Measurements from ENCODE around the gene NEURL1. TPM values are rescaled to one million over a fixed set of nuclear protein-coding genes. Genes with fewer than 3 reads are reported as not detected.
A peak's percentile ranks its signal among the peaks of the same experiment; 100 is the strongest.

The NEURL1 gene
- total RNA-seq, 1 donor: not detected

GRCh38 chr10:103540722-103541121 is 47.2 kb downstream of the NEURL1 start:
- H3K4me1 ChIP-seq (ENCODE audit: insufficient read depth, low read length): peaks cover 6% of the 10 kb centered on the region
- H2AFZ ChIP-seq (ENCODE audit: low read length): no peak overlapping the region
- peaks cover 40% of the 10 kb centered on the region for H3K27me3 ChIP-seq (ENCODE audit: insufficient read depth, low read length)
- no peak for TF ChIP-seq CTCF (IDR thresholded peaks at IDR 0.05; ENCODE audit: extremely low read depth, low read depth, low read length)
- H3K4me2 ChIP-seq (ENCODE audit: insufficient read depth, low read length): no peak overlapping the region
- no peak overlapping the region for H3K4me3 ChIP-seq (ENCODE audit: insufficient read depth, low read length)
- DNase-seq (ENCODE audit: insufficient read length, low spot score, missing footprints): peak; percentile 69
- H3K9me3 ChIP-seq (ENCODE audit: low read depth, low read length): no peaks in the 10 kb centered on the region
- H3K79me2 ChIP-seq (ENCODE audit: insufficient read depth, low read length): no peaks in the 10 kb centered on the region
- no peaks in the 10 kb centered on the region for H3K36me3 ChIP-seq (ENCODE audit: insufficient read depth, low read length)
- no peaks in the 10 kb centered on the region for H4K20me1 ChIP-seq (ENCODE audit: insufficient read depth, low read length)
- no peak overlapping the region for H3K27ac ChIP-seq (ENCODE audit: low read depth, low read length)

- Histone ChIP-seq H3K4me3 (ENCODE audit: insufficient read depth, low read length) (no peak overlapping the region), H3K4me1 (ENCODE audit: insufficient read depth, low read length) (peaks cover 6% of the 10 kb centered on the region), H3K4me2 (ENCODE audit: insufficient read depth, low read length) (no peak overlapping the region), H3K9me3 (ENCODE audit: low read depth, low read length) (no peaks in the 10 kb centered on the region), H3K27ac (ENCODE audit: low read depth, low read length) (no peak overlapping the region), H3K36me3 (ENCODE audit: insufficient read depth, low read length) (no peaks in the 10 kb centered on the region), H2AFZ (ENCODE audit: low read length) (no peak overlapping the region), H3K27me3 (ENCODE audit: insufficient read depth, low read length) (peaks cover 39% of the 10 kb centered on the region), H4K20me1 (ENCODE audit: insufficient read depth, low read length) (no peaks in the 10 kb centered on the region), H3K79me2 (ENCODE audit: insufficient read depth, low read length) (no peaks in the 10 kb centered on the region)
- no peak for TF ChIP-seq CTCF (IDR thresholded peaks at IDR 0.05; ENCODE audit: extremely low read depth, low read depth, low read length)
- DNase-seq (ENCODE audit: insufficient read length, low spot score, missing footprints): no peak
Observed at GRCh38 chr10:103541616-103542015, 48.1 kb downstream of the NEURL1 start.

DNA sequence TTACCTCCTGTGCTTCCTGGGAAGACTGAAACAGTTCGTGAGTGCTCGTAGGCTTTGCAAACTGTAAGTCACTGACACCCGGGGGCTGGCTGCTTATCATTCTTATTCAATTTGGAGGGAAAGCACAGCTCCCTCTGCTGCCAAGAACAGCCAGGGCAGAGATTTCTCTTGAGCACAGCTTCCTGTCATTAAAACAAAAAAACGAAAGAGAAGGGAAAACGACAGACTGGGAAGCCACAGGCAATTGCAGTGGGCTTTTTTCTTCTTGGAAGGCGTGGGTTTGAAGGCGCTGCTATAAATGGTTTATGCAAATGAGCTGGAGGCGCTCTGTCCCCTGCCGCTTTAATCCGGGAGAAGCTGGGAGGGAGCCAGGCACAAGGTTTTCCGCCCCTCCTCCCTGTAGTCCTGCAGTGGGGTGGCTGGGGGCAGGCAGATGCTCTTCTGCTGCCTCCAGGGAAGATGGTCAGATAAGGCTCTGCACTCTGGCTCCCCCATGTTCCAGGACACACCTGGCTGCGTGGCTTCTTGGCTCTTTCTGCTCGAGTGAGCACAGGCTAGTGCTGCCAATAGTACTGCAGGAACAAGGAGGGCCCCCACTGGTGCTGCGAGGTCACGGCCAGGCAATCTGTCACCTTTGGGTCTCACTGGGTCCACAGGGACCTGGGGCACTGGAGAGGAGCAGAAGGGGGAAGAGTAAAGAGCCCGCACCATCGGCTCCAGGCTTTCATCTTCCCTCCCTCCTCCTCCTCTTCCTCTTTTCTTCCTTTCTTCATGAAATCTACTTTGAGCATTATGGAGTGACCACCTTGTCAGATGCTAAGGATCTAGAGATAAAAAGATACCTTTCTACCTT is 49.5 kb downstream of the NEURL1 start:
- no peak for DNase-seq (ENCODE audit: insufficient read length, low spot score, missing footprints)
- Histone ChIP-seq H3K4me3 (ENCODE audit: insufficient read depth, low read length) (peak overlapping the region; percentile 61), H3K4me2 (ENCODE audit: insufficient read depth, low read length) (peak overlapping the region; percentile 82), H3K36me3 (ENCODE audit: insufficient read depth, low read length) (no peaks in the 10 kb centered on the region), H3K27me3 (ENCODE audit: insufficient read depth, low read length) (peaks cover 33% of the 10 kb centered on the region), H2AFZ (ENCODE audit: low read length) (peak overlapping the region; percentile 86), H3K27ac (ENCODE audit: low read depth, low read length) (no peak overlapping the region), H3K79me2 (ENCODE audit: insufficient read depth, low read length) (no peaks in the 10 kb centered on the region), H3K9me3 (ENCODE audit: low read depth, low read length) (no peaks in the 10 kb centered on the region), H4K20me1 (ENCODE audit: insufficient read depth, low read length) (no peaks in the 10 kb centered on the region), H3K4me1 (ENCODE audit: insufficient read depth, low read length) (peaks cover 6% of the 10 kb centered on the region)
- peak; percentile 68 for TF ChIP-seq CTCF (IDR thresholded peaks at IDR 0.05; ENCODE audit: extremely low read depth, low read depth, low read length)

Data from osteoblast (primary cell).